ENCODE measurements around the gene ATG12. TPM values are rescaled to one million over a fixed set of nuclear protein-coding genes. Genes with fewer than 3 reads are reported as not detected.

ATG12 gene
- total and polyA plus RNA-seq, 4 donors: 31.2 to 75.4 (median 33.8) TPM

DNA sequence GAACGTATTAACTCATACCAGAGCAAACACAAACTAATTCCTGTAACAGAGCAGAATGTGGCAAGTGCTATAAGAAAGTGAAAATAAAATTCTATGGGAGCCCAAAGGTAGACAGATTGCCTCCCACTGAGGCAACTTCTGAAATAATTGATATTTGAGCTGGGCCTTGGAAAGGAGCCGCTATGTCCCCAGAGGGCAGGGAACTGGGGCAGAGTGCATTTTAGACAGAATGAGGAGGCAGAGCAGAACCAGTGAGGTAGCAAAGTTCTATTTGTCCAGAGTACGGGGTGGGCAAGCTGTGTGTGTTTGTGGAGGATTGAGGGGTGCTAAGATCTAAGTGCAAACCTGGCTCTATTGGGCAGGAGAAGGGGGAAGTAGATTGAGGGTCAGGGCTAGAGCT lies 44.7 kb downstream of the ATG12 start:
- Histone ChIP-seq H3K36me3 (ENCODE audit: control insufficient read depth in 4 of 4, insufficient read depth in 4 of 4, low read length in 4 of 4) (no peaks in the 10 kb centered on the region), H3K27ac (ENCODE audit: low read depth in 1 of 2, low read length in 1 of 2) (no peak overlapping the region), H3K9me3 (ENCODE audit: control insufficient read depth in 4 of 4, insufficient read depth in 3 of 4, low read length in 3 of 4) (no peaks in the 10 kb centered on the region), H3K27me3 (ENCODE audit: control insufficient read depth in 3 of 3, insufficient read depth in 3 of 3, low read length in 2 of 3) (no peaks in the 10 kb centered on the region), H3K4me1 (ENCODE audit: control insufficient read depth in 5 of 5, insufficient read depth in 5 of 5, low read length in 5 of 5) (peaks cover 0 to 3% (median 0%) of the 10 kb centered on the region in 5 donors), H3K9ac (ENCODE audit: insufficient read depth in 1 of 2, low read length in 2 of 2) (no peak overlapping the region), H3K4me3 (no peak overlapping the region)
- TF ChIP-seq, protein P1, sequence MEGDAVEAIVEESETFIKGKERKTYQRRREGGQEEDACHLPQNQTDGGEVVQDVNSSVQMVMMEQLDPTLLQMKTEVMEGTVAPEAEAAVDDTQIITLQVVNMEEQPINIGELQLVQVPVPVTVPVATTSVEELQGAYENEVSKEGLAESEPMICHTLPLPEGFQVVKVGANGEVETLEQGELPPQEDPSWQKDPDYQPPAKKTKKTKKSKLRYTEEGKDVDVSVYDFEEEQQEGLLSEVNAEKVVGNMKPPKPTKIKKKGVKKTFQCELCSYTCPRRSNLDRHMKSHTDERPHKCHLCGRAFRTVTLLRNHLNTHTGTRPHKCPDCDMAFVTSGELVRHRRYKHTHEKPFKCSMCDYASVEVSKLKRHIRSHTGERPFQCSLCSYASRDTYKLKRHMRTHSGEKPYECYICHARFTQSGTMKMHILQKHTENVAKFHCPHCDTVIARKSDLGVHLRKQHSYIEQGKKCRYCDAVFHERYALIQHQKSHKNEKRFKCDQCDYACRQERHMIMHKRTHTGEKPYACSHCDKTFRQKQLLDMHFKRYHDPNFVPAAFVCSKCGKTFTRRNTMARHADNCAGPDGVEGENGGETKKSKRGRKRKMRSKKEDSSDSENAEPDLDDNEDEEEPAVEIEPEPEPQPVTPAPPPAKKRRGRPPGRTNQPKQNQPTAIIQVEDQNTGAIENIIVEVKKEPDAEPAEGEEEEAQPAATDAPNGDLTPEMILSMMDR (IDR thresholded peaks at IDR 0.05; ENCODE audit: control extremely low read depth, extremely low read depth): no peak
- DNase-seq (no peak), ATAC-seq (ENCODE audit: insufficient read depth, low FRiP score) (no peak)
- 88 to 95% methylated on average over 3 of the region's 3 CpGs for WGBS, 2 donors

DNA sequence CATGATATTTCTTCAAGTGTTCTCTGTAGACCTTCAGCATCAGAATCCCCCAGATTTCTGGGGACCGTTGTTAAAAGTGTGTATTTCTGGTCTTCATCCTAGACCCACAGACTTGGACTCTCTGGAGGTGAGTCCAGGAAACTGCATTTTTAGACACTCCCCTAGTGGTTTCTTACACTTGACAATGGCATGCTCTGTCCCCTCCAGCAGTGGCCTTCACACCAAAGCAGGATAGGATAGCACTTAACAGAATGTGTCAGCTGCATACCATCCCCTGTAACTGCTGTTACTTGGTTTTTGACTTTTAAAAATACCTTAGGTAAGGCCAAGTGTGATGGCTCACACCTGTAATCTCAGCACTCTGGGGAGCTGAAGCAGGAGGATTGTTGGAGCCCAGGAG lies 45.7 kb downstream of the ATG12 start:
- Histone ChIP-seq H3K27me3 (ENCODE audit: control insufficient read depth in 3 of 3, insufficient read depth in 3 of 3, low read length in 2 of 3) (no peaks in the 10 kb centered on the region), H3K27ac (ENCODE audit: low read depth in 1 of 2, low read length in 1 of 2) (no peak overlapping the region), H3K9ac (ENCODE audit: insufficient read depth in 1 of 2, low read length in 2 of 2) (no peak overlapping the region), H3K4me3 (no peak overlapping the region), H3K9me3 (ENCODE audit: control insufficient read depth in 4 of 4, insufficient read depth in 3 of 4, low read length in 3 of 4) (no peaks in the 10 kb centered on the region), H3K36me3 (ENCODE audit: control insufficient read depth in 4 of 4, insufficient read depth in 4 of 4, low read length in 4 of 4) (no peaks in the 10 kb centered on the region), H3K4me1 (ENCODE audit: control insufficient read depth in 5 of 5, insufficient read depth in 5 of 5, low read length in 5 of 5) (peaks cover 0 to 3% (median 0%) of the 10 kb centered on the region in 5 donors)
- DNase-seq: no peak
- TF ChIP-seq, protein P1 (IDR thresholded peaks at IDR 0.05; ENCODE audit: control extremely low read depth, extremely low read depth): no peak
- ATAC-seq (ENCODE audit: insufficient read depth, low FRiP score): no peak
- 94 to 96% methylated on average over 1 of the region's 1 CpG for WGBS, 2 donors

DNA sequence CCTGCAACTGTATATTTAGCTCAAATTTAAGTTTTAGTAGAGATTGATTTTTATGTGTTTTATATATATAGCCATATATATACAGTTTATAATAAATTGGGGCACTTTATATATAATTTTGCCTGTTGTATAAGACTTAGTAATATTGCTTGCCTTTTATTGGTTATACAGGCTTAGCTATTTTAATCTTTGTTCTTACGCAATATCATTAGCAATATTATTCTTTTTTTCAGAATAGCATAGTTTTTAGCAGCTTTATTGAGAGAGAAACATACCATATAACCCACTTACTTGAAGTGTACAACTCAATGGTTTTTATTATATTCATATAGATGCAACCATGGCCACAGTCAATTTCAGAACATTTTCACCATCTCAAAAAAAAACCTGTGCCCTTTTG lies 52.9 kb downstream of the ATG12 start:
- Histone ChIP-seq H3K27me3 (ENCODE audit: control insufficient read depth in 3 of 3, insufficient read depth in 3 of 3, low read length in 2 of 3) (no peaks in the 10 kb centered on the region), H3K9ac (ENCODE audit: insufficient read depth in 1 of 2, low read length in 2 of 2) (no peak overlapping the region), H3K27ac (ENCODE audit: low read depth in 1 of 2, low read length in 1 of 2) (no peak overlapping the region), H3K4me3 (no peak overlapping the region), H3K4me1 (ENCODE audit: control insufficient read depth in 5 of 5, insufficient read depth in 5 of 5, low read length in 5 of 5) (peaks cover 0 to 7% (median 0%) of the 10 kb centered on the region in 5 donors), H3K9me3 (ENCODE audit: control insufficient read depth in 4 of 4, insufficient read depth in 3 of 4, low read length in 3 of 4) (peaks cover 0 to 2% (median 0%) of the 10 kb centered on the region in 4 donors), H3K36me3 (ENCODE audit: control insufficient read depth in 4 of 4, insufficient read depth in 4 of 4, low read length in 4 of 4) (no peaks in the 10 kb centered on the region)
- TF ChIP-seq, protein P1 (IDR thresholded peaks at IDR 0.05; ENCODE audit: control extremely low read depth, extremely low read depth): no peak
- ATAC-seq (ENCODE audit: insufficient read depth, low FRiP score) (no peak), DNase-seq (no peak)
- WGBS, 2 donors: 95 to 97% methylated on average over 1 of the region's 1 CpG

DNA sequence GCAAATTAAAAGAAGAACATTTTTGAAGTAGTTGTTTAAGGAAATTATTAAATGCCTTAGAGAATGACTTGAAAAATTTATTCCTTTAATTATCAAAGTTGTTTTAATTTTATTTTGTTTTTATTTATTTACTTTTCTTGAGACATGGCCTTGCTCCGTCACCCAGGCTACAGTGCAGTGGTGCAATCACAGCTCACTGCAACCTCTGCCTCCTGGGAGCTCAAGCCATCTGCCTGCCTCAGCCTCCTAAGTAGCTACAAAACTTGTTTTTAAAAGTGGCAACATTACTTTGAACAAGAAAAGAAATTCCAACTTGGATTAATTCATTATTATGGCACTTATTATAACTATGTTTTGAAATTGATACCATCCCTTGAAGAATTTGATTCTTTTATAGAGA lies 53.9 kb downstream of the ATG12 start:
- Histone ChIP-seq H3K4me1 (ENCODE audit: control insufficient read depth in 5 of 5, insufficient read depth in 5 of 5, low read length in 5 of 5) (peaks cover 0 to 7% (median 0%) of the 10 kb centered on the region in 5 donors), H3K4me3 (no peak overlapping the region), H3K27ac (ENCODE audit: low read depth in 1 of 2, low read length in 1 of 2) (no peak overlapping the region), H3K9ac (ENCODE audit: insufficient read depth in 1 of 2, low read length in 2 of 2) (no peak overlapping the region), H3K36me3 (ENCODE audit: control insufficient read depth in 4 of 4, insufficient read depth in 4 of 4, low read length in 4 of 4) (no peaks in the 10 kb centered on the region), H3K27me3 (ENCODE audit: control insufficient read depth in 3 of 3, insufficient read depth in 3 of 3, low read length in 2 of 3) (no peaks in the 10 kb centered on the region), H3K9me3 (ENCODE audit: control insufficient read depth in 4 of 4, insufficient read depth in 3 of 4, low read length in 3 of 4) (peaks cover 0 to 2% (median 0%) of the 10 kb centered on the region in 4 donors)
- DNase-seq (no peak), ATAC-seq (ENCODE audit: insufficient read depth, low FRiP score) (no peak)
- TF ChIP-seq, protein P1 (IDR thresholded peaks at IDR 0.05; ENCODE audit: control extremely low read depth, extremely low read depth): no peak
- 31 to 71% methylated on average over 1 of the region's 1 CpG for WGBS, 2 donors

Data from lung (tissue), 12 donors.